Measurements from ENCODE around the gene CBLL2.

CBLL2 gene

GRCh38 chrX:22296871-22297270 lies 24.2 kb downstream of the CBLL2 start:
- Histone ChIP-seq H3K4me1 (ENCODE audit: insufficient read depth, low read length) (no peaks in the 10 kb centered on the region), H3K36me3 (ENCODE audit: insufficient read depth, low read length) (no peaks in the 10 kb centered on the region), H2AFZ (ENCODE audit: low read depth, low read length) (no peak overlapping the region), H3K4me3 (ENCODE audit: low read depth in 1 of 2, low read length in 2 of 2) (no peak overlapping the region), H3K27me3 (ENCODE audit: insufficient read depth, low read length, poor library complexity) (no peaks in the 10 kb centered on the region), H3K9ac (ENCODE audit: low read depth, low read length) (no peak overlapping the region), H3K4me2 (ENCODE audit: insufficient read depth, low read length) (no peak overlapping the region), H3K79me2 (ENCODE audit: insufficient read depth, low read length) (no peaks in the 10 kb centered on the region), H4K20me1 (ENCODE audit: insufficient read depth, low read length) (no peaks in the 10 kb centered on the region), H3K27ac (ENCODE audit: low read length) (no peak overlapping the region), H3K9me3 (ENCODE audit: insufficient read depth, low read length, severe bottlenecking) (no peaks in the 10 kb centered on the region)
- no peak for DNase-seq
- TF ChIP-seq EZH2 (IDR thresholded peaks at IDR 0.05; ENCODE audit: borderline replicate concordance, low read depth, low read length, severe bottlenecking): no peak
- TF ChIP-seq CTCF (IDR thresholded peaks at IDR 0.05; ENCODE audit: borderline replicate concordance, extremely low read depth, low read length, poor library complexity, severe bottlenecking): no peak
- no peak for ATAC-seq (ENCODE audit: insufficient read depth, low read depth)

- no peaks in the 10 kb centered on the region for H3K79me2 ChIP-seq (ENCODE audit: insufficient read depth, low read length)
- no peak overlapping the region for H3K9ac ChIP-seq (ENCODE audit: low read depth, low read length)
- TF ChIP-seq EZH2 (IDR thresholded peaks at IDR 0.05; ENCODE audit: borderline replicate concordance, low read depth, low read length, severe bottlenecking): no peak
- TF ChIP-seq CTCF (IDR thresholded peaks at IDR 0.05; ENCODE audit: borderline replicate concordance, extremely low read depth, low read length, poor library complexity, severe bottlenecking): no peak
- no peak for ATAC-seq (ENCODE audit: insufficient read depth, low read depth)
- H3K4me2 ChIP-seq (ENCODE audit: insufficient read depth, low read length): no peak overlapping the region
- no peak for DNase-seq
- H2AFZ ChIP-seq (ENCODE audit: low read depth, low read length): no peak overlapping the region
- no peaks in the 10 kb centered on the region for H3K4me1 ChIP-seq (ENCODE audit: insufficient read depth, low read length)
- no peaks in the 10 kb centered on the region for H3K27me3 ChIP-seq (ENCODE audit: insufficient read depth, low read length, poor library complexity)
- no peak overlapping the region for H3K27ac ChIP-seq (ENCODE audit: low read length)
- no peaks in the 10 kb centered on the region for H3K36me3 ChIP-seq (ENCODE audit: insufficient read depth, low read length)
- H4K20me1 ChIP-seq (ENCODE audit: insufficient read depth, low read length): no peaks in the 10 kb centered on the region
- no peaks in the 10 kb centered on the region for H3K9me3 ChIP-seq (ENCODE audit: insufficient read depth, low read length, severe bottlenecking)
- no peak overlapping the region for H3K4me3 ChIP-seq (ENCODE audit: low read depth in 1 of 2, low read length in 2 of 2)
Observed at GRCh38 chrX:22300130-22300529, 27.4 kb downstream of the CBLL2 start.

GRCh38 chrX:22310779-22311178 lies 38.1 kb downstream of the CBLL2 start:
- Histone ChIP-seq H3K27me3 (ENCODE audit: insufficient read depth, low read length, poor library complexity) (no peaks in the 10 kb centered on the region), H4K20me1 (ENCODE audit: insufficient read depth, low read length) (no peaks in the 10 kb centered on the region), H3K4me1 (ENCODE audit: insufficient read depth, low read length) (no peaks in the 10 kb centered on the region), H3K9me3 (ENCODE audit: insufficient read depth, low read length, severe bottlenecking) (no peaks in the 10 kb centered on the region), H3K27ac (ENCODE audit: low read length) (no peak overlapping the region), H3K36me3 (ENCODE audit: insufficient read depth, low read length) (no peaks in the 10 kb centered on the region), H3K9ac (ENCODE audit: low read depth, low read length) (no peak overlapping the region), H3K79me2 (ENCODE audit: insufficient read depth, low read length) (no peaks in the 10 kb centered on the region), H3K4me2 (ENCODE audit: insufficient read depth, low read length) (no peak overlapping the region), H2AFZ (ENCODE audit: low read depth, low read length) (no peak overlapping the region), H3K4me3 (ENCODE audit: low read depth in 1 of 2, low read length in 2 of 2) (no peak overlapping the region)
- TF ChIP-seq CTCF (IDR thresholded peaks at IDR 0.05; ENCODE audit: borderline replicate concordance, extremely low read depth, low read length, poor library complexity, severe bottlenecking) (no peak), EZH2 (IDR thresholded peaks at IDR 0.05; ENCODE audit: borderline replicate concordance, low read depth, low read length, severe bottlenecking) (no peak)
- no peak for ATAC-seq (ENCODE audit: insufficient read depth, low read depth)
- DNase-seq: no peak

GRCh38 chrX:22313766-22314165 lies 41.1 kb downstream of the CBLL2 start:
- no peaks in the 10 kb centered on the region for H3K4me1 ChIP-seq (ENCODE audit: insufficient read depth, low read length)
- H4K20me1 ChIP-seq (ENCODE audit: insufficient read depth, low read length): no peaks in the 10 kb centered on the region
- H2AFZ ChIP-seq (ENCODE audit: low read depth, low read length): no peak overlapping the region
- H3K9me3 ChIP-seq (ENCODE audit: insufficient read depth, low read length, severe bottlenecking): no peaks in the 10 kb centered on the region
- H3K79me2 ChIP-seq (ENCODE audit: insufficient read depth, low read length): no peaks in the 10 kb centered on the region
- no peak overlapping the region for H3K9ac ChIP-seq (ENCODE audit: low read depth, low read length)
- H3K27me3 ChIP-seq (ENCODE audit: insufficient read depth, low read length, poor library complexity): no peaks in the 10 kb centered on the region
- no peak for ATAC-seq (ENCODE audit: insufficient read depth, low read depth)
- TF ChIP-seq EZH2 (IDR thresholded peaks at IDR 0.05; ENCODE audit: borderline replicate concordance, low read depth, low read length, severe bottlenecking) (no peak), CTCF (IDR thresholded peaks at IDR 0.05; ENCODE audit: borderline replicate concordance, extremely low read depth, low read length, poor library complexity, severe bottlenecking) (no peak)
- H3K4me3 ChIP-seq (ENCODE audit: low read depth in 1 of 2, low read length in 2 of 2): no peak overlapping the region
- no peak overlapping the region for H3K27ac ChIP-seq (ENCODE audit: low read length)
- no peak overlapping the region for H3K4me2 ChIP-seq (ENCODE audit: insufficient read depth, low read length)
- H3K36me3 ChIP-seq (ENCODE audit: insufficient read depth, low read length): no peaks in the 10 kb centered on the region
- no peak for DNase-seq
